Thyroid gland (tissue), 4 donors: ENCODE data around the gene NUAK2. TPM values are rescaled to one million over a fixed set of nuclear protein-coding genes. Genes with fewer than 3 reads are reported as not detected.
A peak's percentile ranks its signal among the peaks of the same experiment; 100 is the strongest.

Experiments
- DNase-seq, 2 donors: peaks; one replicate each; pipeline ENCODE4 v3.0.0-alpha.2; 2019
- H3K27ac ChIP-seq, 3 donors: fragments of 200-600 bp; sonication (generic); 1 replicate in 2 of 3; 2 replicates in 1 of 3; pipeline ENCODE4 v1.5.1; 2016 to 2019; ENCODE audit warnings: mild to moderate bottlenecking in 1 of 3, moderate library complexity in 1 of 3
- H3K27me3 ChIP-seq: fragments of 200-600 bp; sonication (generic); one replicate; pipeline ENCODE4 v1.5.1; 2019
- H3K36me3 ChIP-seq, 2 donors: fragments of 200-600 bp; sonication (generic); one replicate each; pipeline ENCODE4 v1.5.1; 2016 to 2019
- H3K4me1 ChIP-seq, 2 donors: fragments of 200-600 bp; sonication (generic); one replicate each; pipeline ENCODE4 v1.5.1; 2017 to 2019
- H3K4me3 ChIP-seq, 3 donors: fragments of 200-600 bp; sonication (generic); replicated peaks in 1 of 3; 1 replicate in 2 of 3; 2 replicates in 1 of 3; pipeline ENCODE4 v1.5.1; 2016; ENCODE audit warnings: mild to moderate bottlenecking in 1 of 3
- H3K9me3 ChIP-seq: fragments of 200-600 bp; sonication (generic); one replicate; pipeline ENCODE4 v1.5.1; 2017
- POLR2A ChIP-seq, 2 donors: fragments of 450-650 bp; IDR thresholded peaks; one replicate each; pipeline ENCODE4 v1.6.1; 2017; ENCODE audit warnings: antibody characterized with exemption in 2 of 2, mild to moderate bottlenecking in 2 of 2, moderate library complexity in 1 of 2
- WGBS, 2 donors: methylation state at CpG; one replicate each; pipeline ENCODE4 v1.1.5; 2017; 5-methylcytosine and 5-hydroxymethylcytosine counted together
- intact Hi-C: fragments of 100-400 bp; cut with DNase I; formaldehyde crosslinking; loops from one replicate; pipeline ENCODE4 v1.15.1; 2023
- total RNA-seq, 4 donors: library from RNA; depleted of rRNA; stranded (reverse); fragments of >200 nt; gene quantifications; one replicate each; pipeline ENCODE4 v1.2.3, GENCODE V29; 2016
- TF ChIP-seq, protein P1 (sequence below), 6 experiments: fragments of 200-600 bp in 3 of 6; fragments of 450-650 bp in 3 of 6; sonication (generic) in 3 of 6; IDR thresholded peaks; one replicate each; pipeline ENCODE4 v1.5.1; 2016 to 2019; ENCODE audit warnings: antibody characterized with exemption in 6 of 6, mild to moderate bottlenecking in 2 of 6, inconsistent platforms in 1 of 6, moderate library complexity in 1 of 6

NUAK2 gene
- total RNA-seq, 4 donors from 2014 or later = 16.8 to 41.0 (median 26.8) TPM

DNA sequence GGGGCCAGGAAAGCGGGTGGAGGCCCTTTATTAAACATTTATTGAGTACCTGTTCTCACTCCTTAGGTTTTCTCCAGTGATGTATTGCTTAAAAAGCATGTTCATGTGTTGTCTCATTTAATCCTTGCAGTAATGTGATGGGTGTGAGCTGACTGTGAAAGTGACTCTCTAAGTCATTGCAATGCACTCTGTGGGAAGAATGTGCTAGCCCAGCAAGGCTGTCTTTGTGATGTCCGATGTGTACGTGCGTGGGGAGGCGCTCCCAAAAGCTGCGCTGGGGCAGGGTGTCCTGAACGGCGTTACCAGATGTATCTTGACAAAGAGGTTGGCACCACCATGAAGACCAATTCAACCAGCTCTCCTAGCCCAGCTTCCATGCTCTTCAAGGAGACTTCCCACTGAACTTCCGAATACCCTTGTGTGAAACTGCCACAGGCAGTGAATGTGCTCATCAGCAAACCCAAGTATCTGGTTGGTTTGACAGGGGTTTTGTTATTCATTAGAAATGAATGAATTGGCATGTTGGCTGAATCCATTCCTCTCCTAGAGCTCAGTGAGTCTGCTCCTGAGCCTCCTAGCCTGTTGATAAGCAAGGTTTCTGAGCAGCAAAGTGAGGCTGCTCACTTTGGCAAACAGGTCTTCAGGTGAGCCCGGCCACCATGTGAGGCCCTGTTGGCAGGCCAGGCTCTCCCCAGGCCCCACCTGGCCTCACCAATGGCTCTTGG, 28.0 kb downstream of the NUAK2 start:
- H3K4me3 ChIP-seq = no peak overlapping the region
- no peak for TF ChIP-seq POLR2A (IDR thresholded peaks at IDR 0.05)
- TF ChIP-seq, protein P1, sequence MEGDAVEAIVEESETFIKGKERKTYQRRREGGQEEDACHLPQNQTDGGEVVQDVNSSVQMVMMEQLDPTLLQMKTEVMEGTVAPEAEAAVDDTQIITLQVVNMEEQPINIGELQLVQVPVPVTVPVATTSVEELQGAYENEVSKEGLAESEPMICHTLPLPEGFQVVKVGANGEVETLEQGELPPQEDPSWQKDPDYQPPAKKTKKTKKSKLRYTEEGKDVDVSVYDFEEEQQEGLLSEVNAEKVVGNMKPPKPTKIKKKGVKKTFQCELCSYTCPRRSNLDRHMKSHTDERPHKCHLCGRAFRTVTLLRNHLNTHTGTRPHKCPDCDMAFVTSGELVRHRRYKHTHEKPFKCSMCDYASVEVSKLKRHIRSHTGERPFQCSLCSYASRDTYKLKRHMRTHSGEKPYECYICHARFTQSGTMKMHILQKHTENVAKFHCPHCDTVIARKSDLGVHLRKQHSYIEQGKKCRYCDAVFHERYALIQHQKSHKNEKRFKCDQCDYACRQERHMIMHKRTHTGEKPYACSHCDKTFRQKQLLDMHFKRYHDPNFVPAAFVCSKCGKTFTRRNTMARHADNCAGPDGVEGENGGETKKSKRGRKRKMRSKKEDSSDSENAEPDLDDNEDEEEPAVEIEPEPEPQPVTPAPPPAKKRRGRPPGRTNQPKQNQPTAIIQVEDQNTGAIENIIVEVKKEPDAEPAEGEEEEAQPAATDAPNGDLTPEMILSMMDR (IDR thresholded peaks at IDR 0.05) = no peak
- H3K27ac ChIP-seq = peak overlapping the region; percentile 28 to 81 (median 74)
- H3K4me1 ChIP-seq = peaks cover 15 to 47% of the 10 kb centered on the region in 2 donors
- 92 to 93% methylated on average over 10 of the region's 10 CpGs for WGBS, 2 donors
- DNase-seq = no peak
- H3K9me3 ChIP-seq = no peaks in the 10 kb centered on the region
- no peaks in the 10 kb centered on the region for H3K27me3 ChIP-seq
- H3K36me3 ChIP-seq = no peaks in the 10 kb centered on the region
- intact Hi-C loops = no loop called here

GRCh38 chr1:205291596-205291995, 29.9 kb downstream of the NUAK2 start:
- Histone ChIP-seq H3K4me1 (peaks cover 16 to 48% of the 10 kb centered on the region in 2 donors), H3K27ac (peak overlapping the region in 2 of 3 donors; percentile 3 to 12), H3K4me3 (no peak overlapping the region), H3K36me3 (no peaks in the 10 kb centered on the region), H3K9me3 (no peaks in the 10 kb centered on the region), H3K27me3 (no peaks in the 10 kb centered on the region)
- DNase-seq = no peak
- 95 to 97% methylated on average over 6 of the region's 6 CpGs for WGBS, 2 donors
- TF ChIP-seq POLR2A (IDR thresholded peaks at IDR 0.05) = no peak
- TF ChIP-seq, protein P1 (IDR thresholded peaks at IDR 0.05) = no peak
- intact Hi-C loops = no loop called here

GRCh38 chr1:205287767-205288559, 33.6 kb downstream of the NUAK2 start:
- no peaks in the 10 kb centered on the region for H3K36me3 ChIP-seq
- H3K9me3 ChIP-seq = no peaks in the 10 kb centered on the region
- 61 to 67% methylated on average over 8 of the region's 8 CpGs for WGBS, 2 donors
- TF ChIP-seq POLR2A (IDR thresholded peaks at IDR 0.05) = no peak
- TF ChIP-seq, protein P1 (IDR thresholded peaks at IDR 0.05) = no peak
- peaks cover 36 to 57% of the 10 kb centered on the region in 2 donors for H3K4me1 ChIP-seq
- H3K4me3 ChIP-seq = no peak overlapping the region
- intact Hi-C loops = no loop called here
- H3K27me3 ChIP-seq = no peaks in the 10 kb centered on the region
- DNase-seq = no peak
- H3K27ac ChIP-seq = peak overlapping the region in 2 of 3 donors; percentile 20 to 86

- H3K4me3 ChIP-seq = no peak overlapping the region
- 81 to 82% methylated on average over 3 of the region's 3 CpGs for WGBS, 2 donors
- intact Hi-C loops = no loop called here
- H3K9me3 ChIP-seq = no peaks in the 10 kb centered on the region
- no peaks in the 10 kb centered on the region for H3K27me3 ChIP-seq
- no peak for TF ChIP-seq POLR2A (IDR thresholded peaks at IDR 0.05)
- TF ChIP-seq, protein P1 (IDR thresholded peaks at IDR 0.05) = no peak
- H3K36me3 ChIP-seq = no peaks in the 10 kb centered on the region
- no peak for DNase-seq
- H3K27ac ChIP-seq = peak overlapping the region in 2 of 3 donors; percentile 82 to 86
- peaks cover 36 to 62% of the 10 kb centered on the region in 2 donors for H3K4me1 ChIP-seq
Observed at GRCh38 chr1:205287076-205287475, 34.5 kb downstream of the NUAK2 start.
